Hepatocyte (in vitro differentiated cells): ENCODE data around the gene TOP3B.

ENCODE experiments used
- EZH2 ChIP-seq: fragments of 200-600 bp; sonication (generic); IDR thresholded peaks from 2 replicates; pipeline ENCODE4 v1.6.1; 2016; ENCODE audit warnings: antibody characterized with exemption, mild to moderate bottlenecking, borderline replicate concordance
- TF ChIP-seq, protein P1 (sequence below): fragments of 200-600 bp; sonication (generic); IDR thresholded peaks from 2 replicates; pipeline ENCODE4 v1.5.1; 2016; ENCODE audit warnings: antibody characterized with exemption, mild to moderate bottlenecking; ENCODE audit not compliant: poor library complexity

GRCh38 chr22:21964918-21965484 is 17.6 kb downstream of the TOP3B start:
- TF ChIP-seq, protein P1, sequence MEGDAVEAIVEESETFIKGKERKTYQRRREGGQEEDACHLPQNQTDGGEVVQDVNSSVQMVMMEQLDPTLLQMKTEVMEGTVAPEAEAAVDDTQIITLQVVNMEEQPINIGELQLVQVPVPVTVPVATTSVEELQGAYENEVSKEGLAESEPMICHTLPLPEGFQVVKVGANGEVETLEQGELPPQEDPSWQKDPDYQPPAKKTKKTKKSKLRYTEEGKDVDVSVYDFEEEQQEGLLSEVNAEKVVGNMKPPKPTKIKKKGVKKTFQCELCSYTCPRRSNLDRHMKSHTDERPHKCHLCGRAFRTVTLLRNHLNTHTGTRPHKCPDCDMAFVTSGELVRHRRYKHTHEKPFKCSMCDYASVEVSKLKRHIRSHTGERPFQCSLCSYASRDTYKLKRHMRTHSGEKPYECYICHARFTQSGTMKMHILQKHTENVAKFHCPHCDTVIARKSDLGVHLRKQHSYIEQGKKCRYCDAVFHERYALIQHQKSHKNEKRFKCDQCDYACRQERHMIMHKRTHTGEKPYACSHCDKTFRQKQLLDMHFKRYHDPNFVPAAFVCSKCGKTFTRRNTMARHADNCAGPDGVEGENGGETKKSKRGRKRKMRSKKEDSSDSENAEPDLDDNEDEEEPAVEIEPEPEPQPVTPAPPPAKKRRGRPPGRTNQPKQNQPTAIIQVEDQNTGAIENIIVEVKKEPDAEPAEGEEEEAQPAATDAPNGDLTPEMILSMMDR = no peak
- no peak for TF ChIP-seq EZH2
